H1 (cell line): ENCODE data around the gene ARL8A. TPM values are rescaled to one million over a fixed set of nuclear protein-coding genes. Genes with fewer than 3 reads are reported as not detected.

ENCODE experiments used
- polyA plus RNA-seq, 7 experiments: library from polyadenylated mRNA; depleted of rRNA in 3 of 7; stranded (reverse) in 5 of 7; unstranded in 2 of 7; fragments of >200 nt in 5 of 7; fragments of 200-250 nt in 2 of 7; gene quantifications; 1 replicate in 5 of 7; 2 replicates in 1 of 7; 4 replicates in 1 of 7; pipeline versions ENCODE4 v1.2.1 to v1.2.3, GENCODE V29; 2011 to 2013; ENCODE audit warnings: missing spikeins in 2 of 7, mixed read lengths in 2 of 7
- small RNA-seq: library from polyadenylated mRNA; stranded (forward); fragments of <200 nt; extraction: miRNeasy Mini kit (QIAGEN cat#:217004); gene quantifications from one replicate; pipeline ENCODE3, GENCODE V24; 2013; ENCODE audit not compliant: insufficient read depth
- total RNA-seq: library from RNA; stranded (reverse); fragmentation: NEBNext Ultra II Directional; extraction: Animal tissue kit (Norgen Biotek cat#: 25700); gene quantifications from 2 replicates; pipeline ENCODE4 v1.2.1, GENCODE V29; 2021

The ARL8A gene
- total and polyA plus RNA-seq, 2 of the 8 experiments (the other 6 are each of a cell fraction or from before 2014, with no cell fraction given), result 40.3 to 58.7 TPM

Small RNA genes within 50 kb of the gene (small RNA-seq; reads per million reads assigned to genes)
- gene CRIP1P3, result not detected

Other genes with a start within 250 kb of the ARL8A start
- 0.82 and 1.4 TPM in 2 replicates for gene LMOD1, start 198.2 kb downstream of the ARL8A start, total RNA-seq
- 0.77 and 1.3 TPM in 2 replicates for gene LMOD1, start 198.2 kb downstream of the ARL8A start, polyA plus RNA-seq (2011; rRNA removed)
- gene TIMM17A, start 189.2 kb downstream of the ARL8A start, total RNA-seq, result 54.3 and 57.1 TPM in 2 replicates
- gene TIMM17A, start 189.2 kb downstream of the ARL8A start, polyA plus RNA-seq (2011; rRNA removed), result 15.9 and 30.3 TPM in 2 replicates
- gene RNPEP, start 162.1 kb downstream of the ARL8A start, total RNA-seq, result 45.2 and 51.1 TPM in 2 replicates
- 34.1 and 47.0 TPM in 2 replicates for gene RNPEP, start 162.1 kb downstream of the ARL8A start, polyA plus RNA-seq (2011; rRNA removed)
- 15.6 and 17.3 TPM in 2 replicates for gene ELF3, start 134.2 kb downstream of the ARL8A start, total RNA-seq
- 25.0 and 32.0 TPM in 2 replicates for gene ELF3, start 134.2 kb downstream of the ARL8A start, polyA plus RNA-seq (2011; rRNA removed)
- 0.08 and 0.13 TPM in 2 replicates for gene GPR37L1, start 21.8 kb downstream of the ARL8A start, total RNA-seq
- gene GPR37L1, start 21.8 kb downstream of the ARL8A start, polyA plus RNA-seq (2011; rRNA removed), result 0.23 and 0.25 TPM in 2 replicates
- not detected in 2 replicates for gene PTPN7, start 15.9 kb upstream of the ARL8A start, total RNA-seq
- 0.20 TPM in 2 replicates for gene PTPN7, start 15.9 kb upstream of the ARL8A start, polyA plus RNA-seq (2011; rRNA removed)
- gene LGR6, start 49.1 kb upstream of the ARL8A start, total RNA-seq, result 0.50 and 1.1 TPM in 2 replicates
- gene LGR6, start 49.1 kb upstream of the ARL8A start, polyA plus RNA-seq (2011; rRNA removed), result 1.0 and 1.3 TPM in 2 replicates
- gene UBE2T, start 197.2 kb upstream of the ARL8A start, total RNA-seq, result 66.3 and 68.4 TPM in 2 replicates
- gene UBE2T, start 197.2 kb upstream of the ARL8A start, polyA plus RNA-seq (2011; rRNA removed), result 122 and 206 TPM in 2 replicates
- gene PPP1R12B, start 204.0 kb upstream of the ARL8A start, total RNA-seq, result 14.4 and 18.7 TPM in 2 replicates
- 7.9 and 18.6 TPM in 2 replicates for gene PPP1R12B, start 204.0 kb upstream of the ARL8A start, polyA plus RNA-seq (2011; rRNA removed)